Fibroblast of skin of left quadriceps (primary cell): ENCODE measurements around the gene THOC6.
"Not testable (repeated sequence)": the region's sequence is repeated elsewhere in the genome, so short reads cannot be mapped to it uniquely, and the experiment has no call there.

ENCODE experiments used
- DNase-seq, 2 experiments: peaks; one replicate each; pipeline ENCODE4 v3.0.0-alpha.2; 2013; ENCODE audit warnings: low read depth in 2 of 2

The THOC6 gene

DNA sequence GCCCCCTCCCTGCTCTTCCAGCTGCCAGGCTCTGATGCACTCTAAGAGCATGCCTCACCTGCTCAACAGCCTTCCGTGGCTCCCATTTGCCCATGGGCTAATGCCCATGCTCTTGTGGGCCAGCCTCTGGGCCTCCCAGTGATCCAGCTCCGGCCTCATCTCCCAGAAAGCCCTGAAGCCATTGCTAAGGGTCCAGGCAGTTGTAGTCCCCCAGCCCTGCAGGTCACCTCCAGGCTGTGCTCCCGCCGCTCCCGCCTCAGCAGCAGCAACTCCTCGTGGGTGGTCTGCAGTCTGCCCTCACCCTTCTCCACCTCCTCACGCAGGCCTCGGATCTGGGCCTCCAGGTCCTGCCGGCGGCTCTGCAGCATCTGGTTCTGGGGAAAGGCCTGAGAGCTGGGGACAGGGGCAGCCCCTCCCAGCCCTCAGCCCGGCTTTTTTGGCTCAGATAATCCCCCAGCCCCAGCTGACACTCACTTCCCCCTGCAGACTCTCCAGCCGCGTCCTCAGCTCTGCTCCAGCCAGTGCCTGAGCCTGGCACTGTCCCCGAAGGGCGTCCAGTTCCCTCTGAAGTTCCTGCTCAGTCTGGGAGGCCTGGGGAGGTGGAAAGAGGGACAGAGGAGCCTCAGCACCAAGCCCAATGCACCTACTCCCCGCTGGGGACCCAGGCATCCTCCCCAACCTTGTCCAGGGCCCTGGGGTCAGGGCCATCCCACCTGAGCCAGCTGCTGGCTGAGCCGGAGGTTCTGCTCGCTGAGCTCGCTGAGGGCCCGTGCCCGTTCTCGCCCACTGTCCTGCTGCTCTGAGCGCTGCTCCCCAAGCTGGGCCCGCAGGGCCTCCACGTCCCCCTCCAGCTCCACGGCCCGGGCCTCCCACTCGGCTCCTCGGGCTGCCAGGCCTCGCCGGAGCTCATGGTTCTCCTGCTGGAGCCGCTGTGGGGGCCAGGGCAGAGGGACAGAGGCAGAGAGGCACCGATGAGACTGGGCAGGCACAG is 6.7 kb downstream of the THOC6 start:
- DNase-seq, result no peak

- DNase-seq, result no peak
Observed at GRCh38 chr16:3032624-3033023, 8.8 kb downstream of the THOC6 start.

DNA sequence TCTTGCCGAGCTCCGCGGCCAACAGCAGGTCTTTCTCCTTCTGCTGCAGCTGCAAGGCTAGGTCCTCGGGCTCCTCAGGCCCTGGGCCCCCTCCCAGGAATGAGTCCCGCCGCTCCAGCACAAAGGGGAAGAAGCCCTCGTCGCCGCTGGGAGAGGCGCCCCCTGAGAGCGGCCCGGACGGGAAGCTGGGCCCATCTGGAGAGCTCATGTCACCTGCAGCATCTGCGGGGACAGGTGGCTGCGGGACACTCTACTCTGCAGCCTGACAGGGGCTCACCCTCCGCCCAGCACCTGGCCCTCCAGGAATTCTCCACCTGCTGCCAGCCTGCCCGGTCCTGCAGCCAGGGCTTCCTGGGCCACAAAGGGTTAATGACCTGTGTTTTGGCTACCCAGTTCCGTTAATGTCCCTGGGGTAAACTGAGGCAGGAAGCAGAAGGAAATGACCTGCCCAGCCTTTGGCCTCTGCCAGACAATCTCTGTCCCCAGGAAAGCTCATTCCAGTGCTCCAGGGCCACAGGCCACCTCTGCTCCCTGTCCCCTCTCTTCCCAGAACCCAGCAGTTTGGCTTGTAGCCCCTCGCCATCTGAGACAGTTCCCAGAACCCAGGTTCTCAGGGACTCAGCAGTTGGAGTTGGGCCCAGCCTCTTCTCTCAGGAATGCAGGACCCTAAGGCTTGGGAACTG is 11.6 kb downstream of the THOC6 start:
- DNase-seq, result no peak

GRCh38 chr16:3035972-3036725 is 12.3 kb downstream of the THOC6 start:
- no peak for DNase-seq

- no peak for DNase-seq
Observed at GRCh38 chr16:3036726-3037315, 13.0 kb downstream of the THOC6 start, which contains the start of gene BICDL2. Gene BICDL2, minus strand, starts transcription at chr16:3036944. Its CDS starts 1,448 bp downstream, at chr16:3035496.

- DNase-seq, result no peak
Observed at GRCh38 chr16:3038256-3038655, 14.4 kb downstream of the THOC6 start.

DNA sequence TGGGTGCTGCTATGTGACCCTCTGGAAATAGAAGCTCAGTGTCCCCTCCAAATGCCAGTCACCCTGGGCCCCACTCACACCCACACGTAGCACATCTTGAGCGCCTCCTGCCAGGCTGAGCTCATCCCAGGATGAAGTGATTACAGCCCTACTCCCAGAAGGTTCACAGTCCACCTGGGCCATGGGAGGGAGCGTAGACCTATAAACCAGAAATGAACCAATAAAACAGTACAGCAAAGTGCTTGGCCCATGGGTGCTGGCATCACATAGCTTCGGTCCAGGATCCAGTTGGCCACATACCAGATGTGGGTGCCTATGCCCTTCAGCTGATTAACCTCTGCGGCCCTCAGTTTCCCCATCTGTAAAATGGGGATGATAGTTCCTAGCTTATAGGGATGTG is 15.1 kb downstream of the THOC6 start:
- no peak for DNase-seq

DNA sequence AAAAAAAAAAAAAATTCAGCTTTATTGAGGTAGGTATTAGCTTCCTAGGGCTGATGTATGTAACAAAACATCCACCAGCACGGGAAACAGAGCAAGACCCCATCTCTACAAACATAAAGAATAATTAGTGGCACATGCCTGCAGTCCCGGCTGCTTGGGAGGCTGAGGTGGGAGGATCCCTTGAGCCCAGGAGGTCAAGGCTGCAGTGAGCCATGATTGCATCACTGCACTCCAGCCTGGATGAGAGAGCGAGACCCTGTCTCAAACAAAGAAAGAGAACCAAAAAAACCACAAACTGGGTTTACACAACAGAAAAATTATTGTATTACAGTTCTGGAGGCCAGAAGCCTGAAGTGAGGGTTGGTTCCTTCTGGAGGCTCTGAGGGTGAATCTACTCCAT is 18.5 kb downstream of the THOC6 start:
- DNase-seq, result no peak

GRCh38 chr16:3044708-3045107 is 20.9 kb downstream of the THOC6 start:
- DNase-seq, result no peak

GRCh38 chr16:3045758-3046640 is 22.2 kb downstream of the THOC6 start, which contains the start of gene MMP25:
Gene MMP25, plus strand, starts transcription at chr16:3046561. Its CDS starts 357 bp downstream, at chr16:3046918.
- no peak for DNase-seq

GRCh38 chr16:3046641-3047386 is 23.0 kb downstream of the THOC6 start:
- no peak for DNase-seq

- DNase-seq, result no peak
Observed at GRCh38 chr16:3047387-3047720, 23.5 kb downstream of the THOC6 start.

DNA sequence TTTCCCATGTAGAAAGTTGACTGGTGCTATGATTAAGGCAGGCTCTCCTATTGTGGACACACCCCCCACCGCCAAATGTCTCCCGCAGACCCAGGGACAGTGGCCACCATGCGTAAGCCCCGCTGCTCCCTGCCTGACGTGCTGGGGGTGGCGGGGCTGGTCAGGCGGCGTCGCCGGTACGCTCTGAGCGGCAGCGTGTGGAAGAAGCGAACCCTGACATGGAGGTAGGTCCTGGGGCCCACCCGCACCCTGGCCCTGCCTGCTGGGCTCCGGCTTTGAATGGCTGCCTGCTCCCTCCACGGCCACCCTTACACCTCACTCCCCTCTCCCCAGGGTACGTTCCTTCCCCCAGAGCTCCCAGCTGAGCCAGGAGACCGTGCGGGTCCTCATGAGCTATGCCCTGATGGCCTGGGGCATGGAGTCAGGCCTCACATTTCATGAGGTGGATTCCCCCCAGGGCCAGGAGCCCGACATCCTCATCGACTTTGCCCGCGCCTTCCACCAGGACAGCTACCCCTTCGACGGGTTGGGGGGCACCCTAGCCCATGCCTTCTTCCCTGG is 26.2 kb downstream of the THOC6 start:
- no peak for DNase-seq

DNA sequence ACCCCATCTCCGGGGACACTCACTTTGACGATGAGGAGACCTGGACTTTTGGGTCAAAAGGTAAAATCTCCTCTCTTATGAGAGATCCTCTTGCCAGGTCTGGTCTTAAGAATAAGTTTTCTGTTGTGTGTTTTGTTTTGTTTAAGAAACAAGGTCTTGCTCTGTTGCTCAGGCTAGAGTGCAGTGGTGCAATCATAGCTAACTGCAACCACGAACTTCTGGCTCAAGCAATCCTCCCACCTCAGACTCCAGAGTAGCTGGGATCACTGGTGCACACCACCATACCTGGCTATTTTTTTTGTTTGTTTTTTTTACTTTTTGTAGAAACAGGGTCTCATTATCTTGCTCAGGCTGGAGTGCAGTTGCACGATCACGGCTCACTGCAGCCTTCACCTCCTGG is 26.7 kb downstream of the THOC6 start:
- DNase-seq, result no peak

- no peak for DNase-seq
Observed at GRCh38 chr16:3051009-3051408, 27.2 kb downstream of the THOC6 start.

- DNase-seq, result no peak
Observed at GRCh38 chr16:3051494-3051893, 27.7 kb downstream of the THOC6 start.

DNA sequence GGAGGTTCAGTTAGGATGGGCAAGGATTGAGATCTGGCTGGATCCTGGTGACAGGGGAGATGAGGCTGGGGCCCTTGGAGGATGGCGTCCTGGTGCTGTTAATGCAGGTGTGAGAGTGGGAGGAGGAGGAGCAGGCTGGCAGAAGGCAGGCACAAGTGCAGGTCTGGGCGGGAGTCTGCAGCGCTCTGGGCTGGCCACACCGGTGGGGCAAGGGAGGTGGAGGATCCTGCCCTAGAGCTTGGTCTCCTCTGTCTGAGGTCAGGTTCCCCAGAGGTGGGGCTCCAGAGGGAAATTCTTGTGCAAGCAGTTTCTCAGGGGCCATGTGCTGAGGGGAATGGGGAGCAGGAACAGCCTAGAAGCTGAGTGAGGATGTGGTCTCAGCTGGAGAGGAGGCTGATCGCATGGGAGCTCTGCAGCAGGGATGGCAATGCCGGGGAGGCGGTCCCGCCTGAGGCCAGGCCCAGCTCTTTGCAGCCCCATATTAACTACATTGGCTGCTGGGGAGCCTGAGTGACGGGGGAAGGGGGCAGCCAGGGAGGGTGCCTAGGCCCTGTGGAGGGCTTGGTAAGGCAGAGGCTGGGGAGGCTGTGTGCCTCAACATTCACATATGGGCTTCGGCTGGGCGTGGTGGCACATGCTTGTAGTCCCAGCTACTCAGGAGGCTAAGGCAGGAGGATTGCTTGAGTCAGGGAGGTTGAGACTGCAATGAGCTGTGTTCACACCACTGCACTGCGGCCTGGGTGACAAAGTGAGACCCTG is 28.9 kb downstream of the THOC6 start:
- DNase-seq, result not testable (repeated sequence)

- DNase-seq, result not testable (repeated sequence)
Observed at GRCh38 chr16:3053330-3053710, 29.5 kb downstream of the THOC6 start.
